Frontal cortex (tissue), 4 donors: ENCODE data around the gene ADGRD1. TPM values are rescaled to one million over a fixed set of nuclear protein-coding genes. Genes with fewer than 3 reads are reported as not detected.

Experiments
- DNase-seq, 2 donors: peaks; one replicate each; pipeline ENCODE4 v3.0.0; 2012; ENCODE audit warnings: low spot score in 2 of 2
- FAIRE-seq: peaks from 2 replicates; lab custom pipeline; 2012; peaks lifted over from hg19 to GRCh38; lab: Jason Lieb, UNC
- total RNA-seq: library from RNA; depleted of rRNA; stranded (reverse); fragments of >200 nt; gene quantifications from one replicate; pipeline ENCODE4 v1.2.3, GENCODE V29; 2014
- donor health status: control.
- donor health status: control.
- donor health status: control.

ADGRD1 gene
- total RNA-seq, 1 donor from 2014 or later: 4.5 TPM

- FAIRE-seq (no peak), DNase-seq (no peak)
These were observed 80.3 kb downstream of the ADGRD1 start for GRCh38 chr12:131033886-131034482.

- no peak for DNase-seq
- no peak for FAIRE-seq
These were observed 81.0 kb downstream of the ADGRD1 start for GRCh38 chr12:131034631-131035244.

DNA sequence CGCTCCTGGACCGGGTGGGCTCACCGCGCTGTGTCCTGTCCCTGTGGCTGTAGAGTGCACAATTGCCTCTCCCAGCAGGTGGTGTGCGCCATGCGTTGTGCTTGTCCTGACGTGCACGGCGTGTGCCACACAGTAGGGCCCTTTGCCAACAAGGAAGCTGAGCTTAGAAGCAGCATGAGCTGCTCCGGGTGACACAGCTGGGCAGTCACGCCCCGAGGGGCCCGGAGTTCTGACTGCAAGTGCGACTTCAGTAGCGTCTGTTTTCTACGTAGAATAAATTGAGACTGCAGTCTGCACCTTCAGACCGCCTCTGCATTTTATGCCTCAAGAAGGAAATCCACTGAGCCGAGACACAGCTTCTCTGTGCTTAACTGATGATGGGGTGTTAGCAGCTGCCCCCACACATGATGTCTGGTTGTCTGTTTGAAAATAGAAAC, 81.6 kb downstream of the ADGRD1 start:
- DNase-seq: no peak
- FAIRE-seq: no peak

GRCh38 chr12:131038159-131038558, 84.5 kb downstream of the ADGRD1 start:
- FAIRE-seq (no peak), DNase-seq (no peak)

- DNase-seq: no peak
- FAIRE-seq: no peak
These were observed 85.5 kb downstream of the ADGRD1 start for GRCh38 chr12:131038961-131039950.

DNA sequence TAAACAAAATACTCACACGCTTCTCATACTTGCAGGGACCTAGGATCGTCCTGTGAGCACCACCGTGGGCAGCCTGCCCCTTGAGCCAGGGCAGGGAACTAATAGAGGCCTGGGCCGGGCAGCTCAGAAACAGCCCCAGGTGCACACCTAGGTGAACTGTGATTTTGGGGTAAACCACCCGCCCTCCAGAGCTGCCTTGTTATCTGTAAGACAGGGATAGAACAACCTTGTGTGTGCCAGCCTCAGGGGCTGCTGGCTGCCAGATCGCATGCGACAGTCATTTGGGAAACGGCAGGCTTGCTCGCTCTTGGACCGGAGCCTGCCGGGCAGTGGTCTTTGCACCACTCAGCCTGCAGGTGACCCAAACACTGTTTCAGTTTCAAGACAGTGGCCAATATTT, 86.8 kb downstream of the ADGRD1 start:
- no peak for FAIRE-seq

GRCh38 chr12:131041216-131041967, 87.7 kb downstream of the ADGRD1 start:
- FAIRE-seq (no peak), DNase-seq (no peak)

More for the DNA sequence above, 86.8 kb downstream of the ADGRD1 start:
- no peak for DNase-seq

DNA sequence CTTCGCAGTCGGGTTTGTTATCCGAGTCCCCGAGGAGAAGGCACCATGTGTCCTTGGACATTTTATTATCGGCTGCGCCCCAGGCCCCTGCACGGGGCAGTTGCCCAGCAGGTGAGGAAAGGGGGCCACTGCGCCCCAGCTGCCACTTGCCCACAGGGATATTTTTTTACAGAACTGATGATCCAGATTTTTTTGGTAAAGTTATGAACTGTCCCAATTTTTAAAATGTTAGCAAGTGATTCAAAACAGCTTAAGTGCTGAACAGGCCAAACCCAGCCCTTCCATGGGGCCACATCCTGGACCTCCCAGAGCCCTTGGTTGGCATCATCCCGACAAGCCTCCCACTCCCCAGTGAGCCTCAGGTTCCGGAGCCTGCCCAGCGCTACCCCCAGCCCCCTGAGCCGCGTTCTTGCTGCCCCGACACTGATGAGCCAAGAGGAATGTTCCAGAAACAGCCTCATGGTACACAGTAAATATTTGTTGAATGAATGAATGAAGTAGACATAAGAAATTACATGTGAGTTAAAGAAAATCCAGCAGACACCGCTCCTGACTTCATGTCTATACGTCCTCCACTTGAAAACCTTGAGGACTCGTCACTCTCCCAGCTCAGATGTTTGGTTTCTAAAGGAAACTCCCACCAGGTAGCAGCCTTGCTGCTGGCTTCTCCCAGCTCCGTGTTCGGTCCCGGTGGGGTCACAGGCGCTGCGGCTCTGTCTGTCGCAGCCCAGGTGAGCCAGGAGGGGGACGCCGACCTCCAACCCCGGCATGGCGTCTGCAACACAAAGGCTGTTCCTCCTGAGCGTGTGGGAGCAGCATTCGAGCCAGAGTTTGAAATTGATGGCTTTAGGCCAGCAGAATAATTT, 88.5 kb downstream of the ADGRD1 start:
- DNase-seq (no peak), FAIRE-seq (no peak)

GRCh38 chr12:131042834-131043245, 89.1 kb downstream of the ADGRD1 start:
- DNase-seq: no peak
- no peak for FAIRE-seq

GRCh38 chr12:131043401-131043871, 89.7 kb downstream of the ADGRD1 start:
- no peak for DNase-seq

DNA sequence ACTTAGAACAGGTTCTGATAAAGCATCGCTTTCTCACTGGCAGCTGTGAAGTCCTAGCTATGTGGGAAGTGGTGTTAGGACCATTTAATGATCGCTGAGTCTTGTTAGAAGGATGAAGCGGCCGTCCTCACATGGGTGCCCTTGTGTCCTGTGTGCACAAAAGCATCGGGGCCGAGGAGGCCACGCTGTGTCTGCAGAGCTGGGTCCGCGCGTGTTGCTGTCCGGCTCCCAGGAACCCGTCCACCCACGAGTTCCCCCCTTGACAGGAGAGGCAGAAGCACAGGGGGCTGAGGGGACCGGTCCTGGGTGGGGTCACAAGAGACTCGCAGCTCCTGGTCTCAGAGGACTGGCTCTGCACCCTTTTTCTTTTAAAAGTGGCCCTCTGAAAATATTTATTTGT, 90.4 kb downstream of the ADGRD1 start:
- no peak for FAIRE-seq
- DNase-seq: no peak

More at GRCh38 chr12:131043401-131043871, 89.7 kb downstream of the ADGRD1 start:
- FAIRE-seq: no peak

DNA sequence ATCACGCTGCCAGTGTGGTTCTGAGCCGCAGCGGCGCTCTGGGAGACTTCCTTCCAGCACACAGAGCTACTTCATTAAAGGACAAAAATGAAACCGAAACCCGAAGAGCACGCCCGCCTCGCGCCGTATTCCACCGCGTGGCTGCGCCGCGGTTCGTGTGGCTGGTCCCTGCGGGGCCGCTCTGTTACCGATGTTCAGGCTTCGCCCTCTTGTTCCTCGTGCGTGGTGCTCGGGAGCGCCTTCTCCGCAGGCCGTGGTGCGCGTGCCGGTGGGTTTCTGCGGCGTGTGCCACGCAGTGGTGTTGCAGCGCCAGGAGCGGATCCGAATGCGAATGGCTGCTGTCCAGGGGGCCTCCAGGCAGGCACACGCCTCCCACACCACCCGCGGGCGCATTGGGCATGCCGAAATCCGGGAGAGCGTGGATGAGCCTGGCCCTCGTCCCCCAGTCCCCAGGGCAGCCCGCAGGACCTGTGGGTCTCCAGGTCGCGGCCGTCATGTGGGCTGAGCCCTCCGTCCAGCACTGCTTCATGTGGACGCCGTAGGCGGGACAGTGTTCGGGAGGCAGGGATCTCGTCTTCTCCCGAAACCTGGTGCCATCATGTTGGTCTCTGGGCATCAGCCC, 91.2 kb downstream of the ADGRD1 start:
- FAIRE-seq: no peak
- no peak for DNase-seq

GRCh38 chr12:131045705-131046460, 92.2 kb downstream of the ADGRD1 start:
- FAIRE-seq (no peak), DNase-seq (no peak)

GRCh38 chr12:131046813-131047788, 93.4 kb downstream of the ADGRD1 start:
- FAIRE-seq: no peak
- DNase-seq: no peak

DNA sequence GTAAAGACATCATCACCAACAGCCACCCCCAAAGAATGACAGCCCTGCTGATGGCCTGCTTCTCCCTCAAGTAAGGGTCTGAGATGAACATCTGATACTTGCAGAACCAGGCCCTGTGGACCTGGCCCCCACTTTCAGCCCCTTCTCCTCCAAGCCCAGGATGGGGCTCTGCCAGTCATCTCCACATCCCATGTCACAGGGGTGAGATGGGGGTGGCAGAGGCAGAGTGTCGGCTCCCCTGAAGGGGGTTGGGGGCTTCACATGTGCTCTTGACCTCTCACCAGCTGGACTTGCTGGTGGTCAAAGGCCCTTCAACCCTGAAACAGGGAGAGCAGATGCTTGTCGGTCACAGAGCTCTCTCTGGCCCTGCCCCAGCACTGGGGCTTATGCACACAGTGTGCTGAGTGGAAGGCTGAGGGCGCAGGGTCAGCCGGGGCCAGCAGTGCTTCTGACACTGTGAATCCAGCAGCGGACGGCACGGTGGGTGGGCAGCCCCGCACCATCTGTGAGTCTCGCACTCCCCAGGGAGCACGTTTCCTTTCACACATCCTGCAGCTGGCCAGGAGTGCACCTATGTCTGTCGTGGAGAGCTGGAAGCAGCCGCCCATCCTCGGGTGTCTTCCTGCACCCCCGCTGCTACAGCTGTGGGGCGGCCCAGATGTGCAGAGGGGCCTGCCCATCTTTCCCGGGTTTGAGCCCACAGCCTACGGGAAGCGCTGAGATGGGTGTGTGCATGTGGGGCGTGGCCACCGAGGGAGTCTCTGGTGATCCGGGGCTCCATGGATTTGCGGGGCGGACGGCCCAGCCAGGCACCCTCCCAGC, 94.3 kb downstream of the ADGRD1 start:
- DNase-seq: no peak

DNA sequence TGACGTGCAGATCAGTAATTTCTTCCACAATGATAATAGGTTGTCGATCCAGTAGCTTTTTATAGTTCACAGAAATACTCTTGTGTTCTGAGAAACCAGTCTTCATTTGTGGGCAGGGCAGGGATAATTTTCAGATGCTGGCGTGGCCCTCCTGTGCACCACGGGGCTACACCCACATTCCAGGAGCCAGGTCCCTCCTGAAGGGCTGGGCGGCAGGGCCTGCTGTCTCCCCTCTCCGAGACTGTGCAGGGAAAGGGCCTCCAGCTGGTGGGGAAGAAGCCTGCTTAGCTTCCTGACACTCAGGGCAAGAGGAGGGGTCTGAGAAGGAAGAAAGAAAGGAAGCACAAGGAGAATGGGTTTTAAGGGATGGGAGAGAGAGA, 94.9 kb downstream of the ADGRD1 start:
- no peak for DNase-seq
- FAIRE-seq: no peak

More for the DNA sequence above, 94.3 kb downstream of the ADGRD1 start:
- FAIRE-seq: no peak
